ENCODE data around the gene TRIM44.

DNA sequence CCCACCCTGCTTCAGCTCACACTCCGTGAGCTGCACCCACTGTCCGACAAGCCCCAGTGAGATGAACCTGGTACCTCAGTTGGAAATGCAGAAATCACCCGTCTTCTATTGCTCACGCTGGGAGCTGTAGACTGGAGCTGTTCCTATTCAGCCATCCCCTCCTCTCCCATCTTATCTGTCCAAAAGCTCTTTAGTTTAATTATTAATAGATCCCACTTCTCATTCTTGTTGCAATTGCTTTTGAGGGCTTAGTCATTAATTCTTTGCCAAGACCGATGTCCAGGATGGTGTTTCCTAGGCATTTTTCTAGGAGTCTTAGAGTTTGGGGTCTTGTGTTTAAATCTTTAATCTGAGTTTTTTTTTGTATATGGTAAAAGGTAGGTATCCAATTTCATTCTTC, 116.8 kb downstream of the TRIM44 start:
- no peak for TF ChIP-seq EZH2phosphoT487 (IDR thresholded peaks at IDR 0.05; ENCODE audit: borderline replicate concordance, low read length)
- TF ChIP-seq, protein P1, sequence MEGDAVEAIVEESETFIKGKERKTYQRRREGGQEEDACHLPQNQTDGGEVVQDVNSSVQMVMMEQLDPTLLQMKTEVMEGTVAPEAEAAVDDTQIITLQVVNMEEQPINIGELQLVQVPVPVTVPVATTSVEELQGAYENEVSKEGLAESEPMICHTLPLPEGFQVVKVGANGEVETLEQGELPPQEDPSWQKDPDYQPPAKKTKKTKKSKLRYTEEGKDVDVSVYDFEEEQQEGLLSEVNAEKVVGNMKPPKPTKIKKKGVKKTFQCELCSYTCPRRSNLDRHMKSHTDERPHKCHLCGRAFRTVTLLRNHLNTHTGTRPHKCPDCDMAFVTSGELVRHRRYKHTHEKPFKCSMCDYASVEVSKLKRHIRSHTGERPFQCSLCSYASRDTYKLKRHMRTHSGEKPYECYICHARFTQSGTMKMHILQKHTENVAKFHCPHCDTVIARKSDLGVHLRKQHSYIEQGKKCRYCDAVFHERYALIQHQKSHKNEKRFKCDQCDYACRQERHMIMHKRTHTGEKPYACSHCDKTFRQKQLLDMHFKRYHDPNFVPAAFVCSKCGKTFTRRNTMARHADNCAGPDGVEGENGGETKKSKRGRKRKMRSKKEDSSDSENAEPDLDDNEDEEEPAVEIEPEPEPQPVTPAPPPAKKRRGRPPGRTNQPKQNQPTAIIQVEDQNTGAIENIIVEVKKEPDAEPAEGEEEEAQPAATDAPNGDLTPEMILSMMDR (IDR thresholded peaks at IDR 0.05; ENCODE audit: low read depth, low read length, poor library complexity, severe bottlenecking): no peak
